Keratinocyte (primary cell): ENCODE data around the gene ADGRG2. TPM values are rescaled to one million over a fixed set of nuclear protein-coding genes. Genes with fewer than 3 reads are reported as not detected.

Source experiments
- DNase-seq: peaks from one replicate; pipeline ENCODE4 v3.0.0-alpha.2; 2011; ENCODE audit warnings: low read depth, missing footprints, low spot score
- FAIRE-seq: peaks from 2 replicates; lab custom pipeline; 2011; peaks lifted over from hg19 to GRCh38; lab: Jason Lieb, UNC
- H2AFZ ChIP-seq: 2 replicates; pipeline ENCODE4 v1.6.0; 2012; ENCODE audit warnings: low read length, control low read depth, inconsistent platforms; ENCODE audit not compliant: control insufficient read depth
- H3K27ac ChIP-seq: 2 replicates; pipeline ENCODE4 v1.5.1; 2011; ENCODE audit warnings: low read length; ENCODE audit not compliant: control insufficient read depth, insufficient read depth
- H3K27me3 ChIP-seq: 3 replicates; pipeline ENCODE4 v1.6.0; 2011; ENCODE audit warnings: low read length; ENCODE audit not compliant: control insufficient read depth, insufficient read depth; ENCODE audit errors: extremely low read depth
- H3K36me3 ChIP-seq, 2 experiments: 2 replicates in 1 of 2; 3 replicates in 1 of 2; pipeline ENCODE4 v1.5.1; 2011; ENCODE audit warnings: low read length in 2 of 2, mild to moderate bottlenecking in 1 of 2; ENCODE audit not compliant: control insufficient read depth in 2 of 2, insufficient read depth in 2 of 2; ENCODE audit errors: extremely low read depth in 1 of 2
- H3K4me1 ChIP-seq: 3 replicates; pipeline ENCODE4 v1.5.1; 2011; ENCODE audit warnings: low read length; ENCODE audit not compliant: control insufficient read depth, insufficient read depth; ENCODE audit errors: extremely low read depth
- H3K4me2 ChIP-seq: 3 replicates; pipeline ENCODE4 v1.6.0; 2011; ENCODE audit warnings: low read depth, low read length; ENCODE audit not compliant: control insufficient read depth, insufficient read depth; ENCODE audit errors: extremely low read depth
- H3K4me3 ChIP-seq, 3 experiments: fragments of 200-600 bp in 1 of 3; sonication (generic) in 1 of 3; 2 replicates in 2 of 3; 3 replicates in 1 of 3; pipeline ENCODE4 v1.5.1; 2011 to 2016; ENCODE audit warnings: low read length in 3 of 3, mild to moderate bottlenecking in 3 of 3, control low read depth in 2 of 3, inconsistent platforms in 1 of 3, low read depth in 1 of 3, mixed read lengths in 1 of 3, mixed run types in 1 of 3, moderate library complexity in 1 of 3; ENCODE audit not compliant: control insufficient read depth in 2 of 3, insufficient read depth in 2 of 3; ENCODE audit errors: extremely low read depth in 1 of 3
- H3K79me2 ChIP-seq: 2 replicates; pipeline ENCODE4 v1.6.0; 2012; ENCODE audit warnings: low read length; ENCODE audit not compliant: control insufficient read depth, insufficient read depth
- H3K9ac ChIP-seq: 3 replicates; pipeline ENCODE4 v1.6.0; 2011; ENCODE audit warnings: low read length; ENCODE audit not compliant: control insufficient read depth, insufficient read depth; ENCODE audit errors: extremely low read depth
- H3K9me1 ChIP-seq: 3 replicates; pipeline ENCODE4 v1.6.0; 2011; ENCODE audit warnings: low read length; ENCODE audit not compliant: control insufficient read depth, insufficient read depth; ENCODE audit errors: extremely low read depth
- H3K9me3 ChIP-seq: 2 replicates; pipeline ENCODE4 v1.5.1; 2012; ENCODE audit warnings: low read depth, low read length; ENCODE audit not compliant: control insufficient read depth
- H4K20me1 ChIP-seq: 3 replicates; pipeline ENCODE4 v1.6.0; 2011; ENCODE audit warnings: low read length; ENCODE audit not compliant: control insufficient read depth, insufficient read depth; ENCODE audit errors: extremely low read depth
- CTCF ChIP-seq, 3 experiments: IDR thresholded peaks in 1 of 3; conservative IDR thresholded peaks in 1 of 3; optimal IDR thresholded peaks in 1 of 3; 2 replicates in 2 of 3; 3 replicates in 1 of 3; pipeline versions ENCODE3 to v1.5.1; 2011; ENCODE audit warnings: low read length in 3 of 3, mild to moderate bottlenecking in 3 of 3, moderate library complexity in 2 of 3, control low read depth in 1 of 3, inconsistent platforms in 1 of 3; ENCODE audit not compliant: insufficient read depth in 2 of 3; ENCODE audit errors: extremely low read depth in 1 of 3
- EZH2 ChIP-seq: IDR thresholded peaks from one replicate; pipeline ENCODE4 v1.6.1; 2012; ENCODE audit warnings: inconsistent platforms, mild to moderate bottlenecking, low read length, moderate library complexity
- dilution Hi-C: fragments of 300-500 bp; cut with MboI; formaldehyde crosslinking; loops from one replicate; pipeline ENCODE4 v1.7.0; 2020; ENCODE audit warnings: low sequenced_read_pairs; ENCODE audit not compliant: extremely low pct_ligation_motif_present
- polyA plus RNA-seq, 5 experiments: library from polyadenylated mRNA; depleted of rRNA in 3 of 5; stranded (reverse) in 3 of 5; stranded (forward) in 1 of 5; unstranded in 1 of 5; fragments of >200 nt; gene quantifications; 1 replicate in 1 of 5; 2 replicates in 3 of 5; 3 replicates in 1 of 5; pipeline versions ENCODE4 v1.2.1 to v1.2.3, GENCODE V29; 2011 to 2012; ENCODE audit warnings: missing spikeins in 2 of 5, low read depth in 1 of 5, low replicate concordance in 1 of 5

Gene ADGRG2
- polyA plus RNA-seq, 1 donor (not counting 4 experiments of a cell fraction or from before 2014, with no cell fraction given): 0.20 TPM

GRCh38 chrX:19028560-19028959, 93.7 kb downstream of the ADGRG2 start:
- DNase-seq (no peak), FAIRE-seq (no peak)
- no peak overlapping the region for H2AFZ ChIP-seq
- no peaks in the 10 kb centered on the region for H3K27me3 ChIP-seq
- no peak overlapping the region for H3K9ac ChIP-seq
- no peak for TF ChIP-seq CTCF (optimal IDR thresholded peaks at IDR 0.05 in 1 of 3, IDR thresholded peaks at IDR 0.05 in 1 of 3, conservative IDR thresholded peaks at IDR 0.05 in 1 of 3; ENCODE audit: extremely low read depth in 1 of 3, insufficient read depth in 2 of 3, low read length in 3 of 3)
- no peak for TF ChIP-seq EZH2
- dilution Hi-C loops: no loop called here
- H3K4me1 ChIP-seq: no peaks in the 10 kb centered on the region
- no peaks in the 10 kb centered on the region for H3K36me3 ChIP-seq
- no peaks in the 10 kb centered on the region for H4K20me1 ChIP-seq
- H3K27ac ChIP-seq: no peak overlapping the region
- H3K9me1 ChIP-seq: no peaks in the 10 kb centered on the region
- H3K4me2 ChIP-seq: no peak overlapping the region
- no peaks in the 10 kb centered on the region for H3K79me2 ChIP-seq
- H3K9me3 ChIP-seq: no peaks in the 10 kb centered on the region
- H3K4me3 ChIP-seq: no peak overlapping the region

- no peak for DNase-seq
- Histone ChIP-seq H3K27ac (no peak overlapping the region), H3K36me3 (no peaks in the 10 kb centered on the region), H3K4me3 (no peak overlapping the region), H3K9me1 (no peaks in the 10 kb centered on the region), H3K79me2 (no peaks in the 10 kb centered on the region), H3K27me3 (no peaks in the 10 kb centered on the region), H3K9ac (no peak overlapping the region), H3K4me1 (no peaks in the 10 kb centered on the region), H4K20me1 (no peaks in the 10 kb centered on the region), H3K9me3 (no peaks in the 10 kb centered on the region), H3K4me2 (no peak overlapping the region), H2AFZ (no peak overlapping the region)
- TF ChIP-seq CTCF (optimal IDR thresholded peaks at IDR 0.05 in 1 of 3, IDR thresholded peaks at IDR 0.05 in 1 of 3, conservative IDR thresholded peaks at IDR 0.05 in 1 of 3; ENCODE audit: extremely low read depth in 1 of 3, insufficient read depth in 2 of 3, low read length in 3 of 3): no peak
- no peak for TF ChIP-seq EZH2
- FAIRE-seq: no peak
- dilution Hi-C loops: no loop called here
These were observed 97.9 kb downstream of the ADGRG2 start for GRCh38 chrX:19024366-19024765.
